LNCAP (cell line): ENCODE results near the gene LCE5A.

Experiments used
- CTCF ChIP-seq: fragments of 450-650 bp; IDR thresholded peaks from 2 replicates; pipeline ENCODE4 v1.5.1; 2017; ENCODE audit warnings: mild to moderate bottlenecking

LCE5A gene

GRCh38 chr1:152517237-152517811, 6.7 kb downstream of the LCE5A start:
- TF ChIP-seq CTCF: no peak

- no peak for TF ChIP-seq CTCF
These were observed 9.2 kb downstream of the LCE5A start for GRCh38 chr1:152519851-152520250.

GRCh38 chr1:152520561-152521090, 10.0 kb downstream of the LCE5A start:
- no peak for TF ChIP-seq CTCF

- TF ChIP-seq CTCF: no peak
These were observed 14.6 kb downstream of the LCE5A start for GRCh38 chr1:152525080-152525641.

GRCh38 chr1:152533327-152533938, 22.8 kb downstream of the LCE5A start:
- peak; percentile 96 for TF ChIP-seq CTCF

- TF ChIP-seq CTCF: no peak
These were observed 25.2 kb downstream of the LCE5A start for GRCh38 chr1:152535774-152536173.

- no peak for TF ChIP-seq CTCF
These were observed 26.9 kb downstream of the LCE5A start for GRCh38 chr1:152537496-152537895.
